ENCODE results near the gene FANCC. TPM values are rescaled to one million over a fixed set of nuclear protein-coding genes. Genes with fewer than 3 reads are reported as not detected.

Gene FANCC
- total and polyA plus RNA-seq, 2 of the 8 experiments (the other 6 are each of a cell fraction or from before 2014, with no cell fraction given), result 7.8 to 15.2 TPM

- no peak for TF ChIP-seq CHD7 (IDR thresholded peaks at IDR 0.05; ENCODE audit: insufficient replicate concordance, low read length)
- no peak for TF ChIP-seq SAP30 (IDR thresholded peaks at IDR 0.05; ENCODE audit: insufficient read depth, insufficient replicate concordance, low read length)
- TF ChIP-seq KDM5A (IDR thresholded peaks at IDR 0.05; ENCODE audit: low read length), result no peak
- TF ChIP-seq MAFK (IDR thresholded peaks at IDR 0.05; ENCODE audit: low read depth, low read length), result no peak
- no peak for TF ChIP-seq HDAC6 (IDR thresholded peaks at IDR 0.05; ENCODE audit: low read depth, low read length)
- TF ChIP-seq JUND (IDR thresholded peaks at IDR 0.05; ENCODE audit: low read length), result no peak
Measured at GRCh38 chr9:95156074-95156473, 161.4 kb downstream of the FANCC start (continued).
